Embryonic facial prominence (tissue), 1 donor: ENCODE data around the gene C16orf89.
"Not testable (repeated sequence)": the region's sequence is repeated elsewhere in the genome, so short reads cannot be mapped to it uniquely, and the experiment has no call there.

Source experiments
- DNase-seq: peaks from one replicate; pipeline ENCODE4 v3.0.0-alpha.2; 2016; ENCODE audit errors: extremely low spot score

C16orf89 gene

GRCh38 chr16:5065813-5066212, at the start of gene C16orf89:
TSS of gene C16orf89 (minus strand) at chr16:5065956. CDS start at chr16:5065908, 48 bp downstream.
- DNase-seq = no peak

GRCh38 chr16:5110933-5111332, 45.2 kb upstream of the C16orf89 start:
- not testable (repeated sequence) for DNase-seq

GRCh38 chr16:5108505-5109158, 42.9 kb upstream of the C16orf89 start:
- DNase-seq = no peak

GRCh38 chr16:5105039-5105438, 39.3 kb upstream of the C16orf89 start:
- DNase-seq = not testable (repeated sequence)

- not testable (repeated sequence) for DNase-seq
Observed at GRCh38 chr16:5103296-5104032, 37.7 kb upstream of the C16orf89 start.

- not testable (repeated sequence) for DNase-seq
Observed at GRCh38 chr16:5099174-5099573, 33.4 kb upstream of the C16orf89 start.

GRCh38 chr16:5098221-5099159, 32.7 kb upstream of the C16orf89 start:
- peak; percentile 27 for DNase-seq

GRCh38 chr16:5097470-5098220, 31.9 kb upstream of the C16orf89 start, which contains the start of gene EEF2KMT:
TSS of gene EEF2KMT (minus strand) at chr16:5097795. CDS start at chr16:5097739, 56 bp downstream.
- DNase-seq = peak; percentile 97

GRCh38 chr16:5097061-5097469, 31.3 kb upstream of the C16orf89 start:
- DNase-seq = not testable (repeated sequence)

GRCh38 chr16:5096437-5097060, 30.8 kb upstream of the C16orf89 start:
- DNase-seq = not testable (repeated sequence)

GRCh38 chr16:5095145-5095830, 29.5 kb upstream of the C16orf89 start:
- not testable (repeated sequence) for DNase-seq

GRCh38 chr16:5093746-5094145, 28.0 kb upstream of the C16orf89 start:
- not testable (repeated sequence) for DNase-seq

- not testable (repeated sequence) for DNase-seq
Observed at GRCh38 chr16:5093081-5093480, 27.3 kb upstream of the C16orf89 start.

GRCh38 chr16:5090592-5090991, 24.8 kb upstream of the C16orf89 start:
- not testable (repeated sequence) for DNase-seq

- not testable (repeated sequence) for DNase-seq
Observed at GRCh38 chr16:5089911-5090555, 24.3 kb upstream of the C16orf89 start.

- not testable (repeated sequence) for DNase-seq
Observed at GRCh38 chr16:5088936-5089335, 23.2 kb upstream of the C16orf89 start.

- not testable (repeated sequence) for DNase-seq
Observed at GRCh38 chr16:5088086-5088790, 22.5 kb upstream of the C16orf89 start.

- not testable (repeated sequence) for DNase-seq
Observed at GRCh38 chr16:5085716-5086115, 20.0 kb upstream of the C16orf89 start.

- DNase-seq = not testable (repeated sequence)
Observed at GRCh38 chr16:5084802-5085201, 19.0 kb upstream of the C16orf89 start.
